H1 (cell line): ENCODE data around the gene ICE1. TPM values are rescaled to one million over a fixed set of nuclear protein-coding genes. Genes with fewer than 3 reads are reported as not detected.

ENCODE experiments used
- CTCF ChIA-PET: fragments of 300-600 bp; sonication (Branson Sonifier 250); formaldehyde crosslinking; loops from one replicate; lab custom pipeline; 2021; ENCODE audit not compliant: partially characterized antibody; lab: Charles Lee
- POLR2A ChIA-PET: fragments of 300-600 bp; sonication (Branson Sonifier 250); formaldehyde crosslinking; loops from one replicate; lab custom pipeline; 2021; ENCODE audit warnings: inconsistent platforms; ENCODE audit not compliant: partially characterized antibody; lab: Charles Lee
- DNase-seq, 2 experiments: peaks; one replicate each; pipeline versions ENCODE4 v3.0.0 to v3.0.0-alpha.2; 2010 to 2022; ENCODE audit warnings: low spot score in 2 of 2, low read depth in 1 of 2, mixed read lengths in 1 of 2
- FAIRE-seq: peaks from 2 replicates; lab custom pipeline; 2011; peaks lifted over from hg19 to GRCh38; lab: Jason Lieb, UNC
- H2AFZ ChIP-seq: 2 replicates; pipeline ENCODE4 v1.8.1; 2012; ENCODE audit warnings: low read length, inconsistent platforms
- H2AK5ac ChIP-seq: 2 replicates; pipeline ENCODE4 v1.6.1; 2013; ENCODE audit warnings: low read depth, low read length
- H2BK120ac ChIP-seq: replicated peaks from 2 replicates; pipeline ENCODE3; 2013; ENCODE audit warnings: low read depth, low read length, inconsistent platforms
- H2BK12ac ChIP-seq: 2 replicates; pipeline ENCODE4 v1.6.1; 2013; ENCODE audit warnings: low read depth, low read length
- H2BK15ac ChIP-seq: 2 replicates; pipeline ENCODE4 v1.6.1; 2013; ENCODE audit warnings: low read length
- H2BK20ac ChIP-seq: 2 replicates; pipeline ENCODE4 v1.6.1; 2013; ENCODE audit warnings: low read length
- H2BK5ac ChIP-seq: 2 replicates; pipeline ENCODE4 v1.6.1; 2013; ENCODE audit warnings: low read depth, low read length
- H3K14ac ChIP-seq: 2 replicates; pipeline ENCODE4 v1.6.1; 2013; ENCODE audit warnings: inconsistent platforms; ENCODE audit not compliant: insufficient read length
- H3K18ac ChIP-seq: 2 replicates; pipeline ENCODE4 v1.6.1; 2013; ENCODE audit warnings: low read length; ENCODE audit errors: extremely low read depth
- H3K23ac ChIP-seq: 2 replicates; pipeline ENCODE4 v1.6.1; 2013; ENCODE audit warnings: inconsistent platforms; ENCODE audit not compliant: insufficient read length
- H3K23me2 ChIP-seq: 2 replicates; pipeline ENCODE4 v1.6.1; 2013; ENCODE audit warnings: low read depth, low read length
- H3K27ac ChIP-seq: 2 replicates; pipeline ENCODE4 v1.6.1; 2011; ENCODE audit warnings: low read depth, low read length, inconsistent platforms
- H3K27me3 ChIP-seq, 4 experiments: replicated peaks in 1 of 4; 1 replicate in 1 of 4; 2 replicates in 3 of 4; pipeline versions ENCODE4 v1.6.1 to v1.8.1; 2011 to 2013; ENCODE audit warnings: low read length in 3 of 4, mild to moderate bottlenecking in 3 of 4, inconsistent platforms in 2 of 4, mixed read lengths in 2 of 4, moderate library complexity in 1 of 4; ENCODE audit not compliant: control insufficient read depth in 3 of 4, insufficient read depth in 3 of 4; ENCODE audit errors: extremely low read depth in 1 of 4
- H3K36me3 ChIP-seq, 4 experiments: 2 replicates each; pipeline versions ENCODE4 v1.6.1 to v1.8.1; 2011 to 2013; ENCODE audit warnings: mild to moderate bottlenecking in 4 of 4, low read length in 3 of 4, moderate library complexity in 2 of 4, control low read depth in 1 of 4, inconsistent platforms in 1 of 4; ENCODE audit not compliant: insufficient read depth in 4 of 4, control insufficient read depth in 2 of 4
- H3K4ac ChIP-seq: replicated peaks from 2 replicates; pipeline ENCODE3; 2013; ENCODE audit warnings: low read length, low read depth, mixed read lengths, inconsistent platforms; ENCODE audit not compliant: insufficient read length
- H3K4me1 ChIP-seq, 4 experiments: replicated peaks in 1 of 4; 1 replicate in 1 of 4; 2 replicates in 3 of 4; pipeline versions ENCODE4 v1.6.1 to v1.8.1; 2011 to 2013; ENCODE audit warnings: low read length in 3 of 4, inconsistent platforms in 2 of 4, mixed read lengths in 1 of 4; ENCODE audit not compliant: insufficient read depth in 4 of 4, control insufficient read depth in 3 of 4
- H3K4me2 ChIP-seq, 2 experiments: 2 replicates each; pipeline versions ENCODE4 v1.6.1 to v1.8.1; 2011 to 2013; ENCODE audit warnings: low read depth in 2 of 2, low read length in 2 of 2, control low read depth in 1 of 2, inconsistent platforms in 1 of 2, mild to moderate bottlenecking in 1 of 2; ENCODE audit not compliant: insufficient read depth in 1 of 2
- H3K4me3 ChIP-seq, 4 experiments: fragments of 200-600, 300-600 bp in 1 of 4; sonication (generic), shearing (Covaris generic), sonication (Bioruptor Twin) in 1 of 4; 2 replicates each; pipeline versions ENCODE4 v1.5.1 to v1.8.1; 2011 to 2016; ENCODE audit warnings: low read length in 4 of 4, low read depth in 3 of 4, control low read depth in 2 of 4, inconsistent platforms in 2 of 4, mild to moderate bottlenecking in 2 of 4, mixed read lengths in 1 of 4, moderate library complexity in 1 of 4; ENCODE audit not compliant: insufficient read depth in 2 of 4; ENCODE audit errors: extremely low read depth in 1 of 4
- H3K56ac ChIP-seq: replicated peaks from 2 replicates; pipeline ENCODE3; 2013; ENCODE audit warnings: low read depth, mild to moderate bottlenecking, mixed read lengths, low read length, inconsistent platforms; ENCODE audit not compliant: insufficient read length
- H3K79me1 ChIP-seq: 2 replicates; pipeline ENCODE4 v1.6.1; 2013; ENCODE audit warnings: low read depth, low read length, control low read depth
- H3K79me2 ChIP-seq, 2 experiments: 2 replicates each; pipeline versions ENCODE4 v1.6.1 to v1.8.1; 2012 to 2013; ENCODE audit warnings: low read length in 2 of 2, mild to moderate bottlenecking in 2 of 2, inconsistent platforms in 1 of 2; ENCODE audit not compliant: insufficient read depth in 2 of 2, control insufficient read depth in 1 of 2
- H3K9ac ChIP-seq, 4 experiments: replicated peaks in 1 of 4; 1 replicate in 1 of 4; 2 replicates in 3 of 4; pipeline versions ENCODE4 v1.6.1 to v1.8.1; 2011 to 2013; ENCODE audit warnings: low read depth in 3 of 4, low read length in 3 of 4, control low read depth in 2 of 4, mild to moderate bottlenecking in 2 of 4, moderate library complexity in 2 of 4, inconsistent platforms in 1 of 4; ENCODE audit errors: extremely low read depth in 1 of 4
- H3K9me3 ChIP-seq, 2 experiments: 2 replicates each; pipeline versions ENCODE4 v1.6.1 to v1.8.1; 2012 to 2013; ENCODE audit warnings: mild to moderate bottlenecking in 2 of 2, moderate library complexity in 2 of 2, control low read depth in 1 of 2, inconsistent platforms in 1 of 2, low read depth in 1 of 2, low read length in 1 of 2, mixed read lengths in 1 of 2; ENCODE audit not compliant: insufficient read depth in 2 of 2
- H4K20me1 ChIP-seq, 2 experiments: replicated peaks in 1 of 2; 2 replicates each; pipeline versions ENCODE3 to v1.8.1; 2011 to 2013; ENCODE audit warnings: inconsistent platforms in 2 of 2, low read length in 2 of 2, mild to moderate bottlenecking in 1 of 2; ENCODE audit not compliant: insufficient read depth in 2 of 2, control insufficient read depth in 1 of 2
- H4K5ac ChIP-seq: 2 replicates; pipeline ENCODE4 v1.6.1; 2013; ENCODE audit warnings: low read length, low read depth, mixed read lengths, inconsistent platforms; ENCODE audit not compliant: insufficient read length
- H4K8ac ChIP-seq: 2 replicates; pipeline ENCODE4 v1.8.0; 2013; ENCODE audit warnings: mild to moderate bottlenecking, moderate library complexity, low read length, inconsistent platforms; ENCODE audit not compliant: insufficient read depth; ENCODE audit errors: extremely low read depth
- H4K91ac ChIP-seq: replicated peaks from 2 replicates; pipeline ENCODE3; 2013; ENCODE audit warnings: low read length, mixed read lengths, inconsistent platforms; ENCODE audit not compliant: insufficient read length
- BCL11A ChIP-seq, 2 experiments: IDR thresholded peaks; one replicate each; pipeline ENCODE4 v1.6.1; 2011; ENCODE audit warnings: low read depth in 2 of 2, low read length in 2 of 2, mild to moderate bottlenecking in 2 of 2
- CHD2 ChIP-seq: IDR thresholded peaks from 2 replicates; pipeline ENCODE4 v1.6.1; 2012; ENCODE audit warnings: low read length, improper control_type of control experiment
- HDAC6 ChIP-seq: IDR thresholded peaks from one replicate; pipeline ENCODE4 v1.7.1; 2012; ENCODE audit warnings: low read depth, mild to moderate bottlenecking, inconsistent platforms, low read length, moderate library complexity
- POLR2A ChIP-seq, 2 experiments: IDR thresholded peaks; 1 replicate in 1 of 2; 2 replicates in 1 of 2; pipeline ENCODE4 v1.6.1; 2011; ENCODE audit warnings: low read depth in 2 of 2, low read length in 2 of 2, mild to moderate bottlenecking in 2 of 2; ENCODE audit errors: control extremely low read depth in 1 of 2
- RAD21 ChIP-seq, 2 experiments: IDR thresholded peaks in 1 of 2; conservative IDR thresholded peaks in 1 of 2; 2 replicates each; pipeline ENCODE4 v1.6.1; 2011; ENCODE audit warnings: low read depth in 2 of 2, low read length in 2 of 2, improper control_type of control experiment in 1 of 2, inconsistent platforms in 1 of 2, mild to moderate bottlenecking in 1 of 2, moderate library complexity in 1 of 2
- RXRA ChIP-seq: IDR thresholded peaks from 2 replicates; pipeline ENCODE4 v1.6.1; 2011; ENCODE audit warnings: low read depth, mild to moderate bottlenecking, low read length, moderate library complexity; ENCODE audit not compliant: insufficient read depth
- SP4 ChIP-seq: IDR thresholded peaks from 2 replicates; pipeline ENCODE4 v1.6.1; 2012; ENCODE audit warnings: low read length, inconsistent platforms
- SUZ12 ChIP-seq: fragments of 200-600 bp; sonication (generic); IDR thresholded peaks from 2 replicates; pipeline ENCODE4 v1.6.1; 2012; ENCODE audit warnings: mild to moderate bottlenecking, inconsistent platforms, low read length, moderate library complexity, mixed read lengths
- WGBS, 2 experiments: shearing (Covaris generic) in 1 of 2; methylation state at CpG; one replicate each; pipeline versions ENCODE4 v1.1.6 to v1.1.7; 2013 to 2015; ENCODE audit warnings: low lambda C conversion rate in 2 of 2, mixed read lengths in 2 of 2, inconsistent platforms in 1 of 2, low coverage in 1 of 2, missing lambda C conversion rate in 1 of 2; ENCODE audit not compliant: insufficient replicate concordance in 2 of 2, insufficient coverage in 1 of 2, insufficient read length in 1 of 2; ENCODE audit errors: extremely low coverage in 1 of 2, missing lambda C conversion rate in 1 of 2; 5-methylcytosine and 5-hydroxymethylcytosine counted together
- polyA plus RNA-seq, 7 experiments: library from polyadenylated mRNA; depleted of rRNA in 3 of 7; stranded (reverse) in 5 of 7; unstranded in 2 of 7; fragments of >200 nt in 5 of 7; fragments of 200-250 nt in 2 of 7; gene quantifications; 1 replicate in 5 of 7; 2 replicates in 1 of 7; 4 replicates in 1 of 7; pipeline versions ENCODE4 v1.2.1 to v1.2.3, GENCODE V29; 2011 to 2013; ENCODE audit warnings: missing spikeins in 2 of 7, mixed read lengths in 2 of 7
- total RNA-seq: library from RNA; stranded (reverse); fragmentation: NEBNext Ultra II Directional; extraction: Animal tissue kit (Norgen Biotek cat#: 25700); gene quantifications from 2 replicates; pipeline ENCODE4 v1.2.1, GENCODE V29; 2021
- TF ChIP-seq, protein P1 (sequence below), 3 experiments: IDR thresholded peaks; 1 replicate in 2 of 3; 2 replicates in 1 of 3; pipeline versions ENCODE4 v1.5.1 to v1.6.1; 2011; ENCODE audit warnings: low read length in 3 of 3, mild to moderate bottlenecking in 3 of 3, inconsistent platforms in 2 of 3, low read depth in 1 of 3, moderate library complexity in 1 of 3; ENCODE audit not compliant: insufficient read depth in 1 of 3; ENCODE audit errors: control extremely low read depth in 1 of 3
- TF ChIP-seq, protein P2 (sequence below): IDR thresholded peaks from 2 replicates; pipeline ENCODE4 v1.6.1; 2011; ENCODE audit warnings: low read length, improper control_type of control experiment

Gene ICE1
- total and polyA plus RNA-seq, 2 of the 8 experiments (the other 6 are each of a cell fraction or from before 2014, with no cell fraction given), result 11.8 to 53.9 TPM

DNA sequence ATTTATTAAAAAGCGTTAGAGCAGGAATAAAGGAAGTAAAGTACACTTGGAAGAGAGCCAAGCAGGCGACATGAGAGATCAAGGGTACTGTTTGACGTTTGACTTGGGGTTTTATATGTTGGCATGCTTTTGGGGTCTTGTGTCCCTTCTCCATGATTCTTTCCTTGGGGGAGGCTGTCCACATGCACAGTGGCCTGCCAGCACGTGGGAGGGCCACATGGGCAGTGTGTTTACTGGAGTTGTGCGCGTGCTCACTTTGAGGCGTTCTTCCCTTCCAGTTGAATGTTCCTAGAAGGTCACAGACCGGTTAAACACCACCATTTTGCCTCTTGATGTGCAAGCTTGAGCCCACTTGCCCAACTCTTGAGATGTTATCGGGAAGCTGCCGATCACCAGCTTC is 49.5 kb upstream of the ICE1 start:
- WGBS, 2 experiments, result 94% methylated on average over 10 of the region's 10 CpGs; no CpG with 5 or more reads in 1 of the 2 experiments
- Histone ChIP-seq H3K9ac (no peak overlapping the region), H2BK20ac (no peak overlapping the region), H4K20me1 (no peaks in the 10 kb centered on the region), H3K56ac (no peak overlapping the region), H3K27me3 (no peaks in the 10 kb centered on the region), H4K91ac (no peak overlapping the region), H3K14ac (no peak overlapping the region), H2BK5ac (no peak overlapping the region), H3K23me2 (no peaks in the 10 kb centered on the region), H4K8ac (no peak overlapping the region), H3K27ac (no peak overlapping the region), H2BK120ac (no peak overlapping the region), H4K5ac (no peak overlapping the region), H2AK5ac (no peak overlapping the region), H3K9me3 (peaks cover 0 to 7% of the 10 kb centered on the region in 2 experiments; a peak in 1 of 4 replicates), H2BK15ac (no peak overlapping the region), H3K79me2 (no peaks in the 10 kb centered on the region), H3K4me1 (peaks cover 0 to 4% (median 1%) of the 10 kb centered on the region in 4 experiments; a peak in 2 of 7 replicates), H3K23ac (no peak overlapping the region), H3K79me1 (no peaks in the 10 kb centered on the region), H3K18ac (no peak overlapping the region), H3K4me2 (no peak overlapping the region), H3K4me3 (no peak overlapping the region), H2AFZ (no peak overlapping the region), H3K36me3 (no peaks in the 10 kb centered on the region), H3K4ac (no peak overlapping the region), H2BK12ac (no peak overlapping the region)
- ChIA-PET CTCF (interaction anchor here (1.4 kb wide), 1 partner anchor 80 kb away, joined by 3 read pairs; no protein-coding TSS in a partner anchor), POLR2A (no interaction called here)
- FAIRE-seq (no peak), DNase-seq (no peak)
- TF ChIP-seq, protein P1, sequence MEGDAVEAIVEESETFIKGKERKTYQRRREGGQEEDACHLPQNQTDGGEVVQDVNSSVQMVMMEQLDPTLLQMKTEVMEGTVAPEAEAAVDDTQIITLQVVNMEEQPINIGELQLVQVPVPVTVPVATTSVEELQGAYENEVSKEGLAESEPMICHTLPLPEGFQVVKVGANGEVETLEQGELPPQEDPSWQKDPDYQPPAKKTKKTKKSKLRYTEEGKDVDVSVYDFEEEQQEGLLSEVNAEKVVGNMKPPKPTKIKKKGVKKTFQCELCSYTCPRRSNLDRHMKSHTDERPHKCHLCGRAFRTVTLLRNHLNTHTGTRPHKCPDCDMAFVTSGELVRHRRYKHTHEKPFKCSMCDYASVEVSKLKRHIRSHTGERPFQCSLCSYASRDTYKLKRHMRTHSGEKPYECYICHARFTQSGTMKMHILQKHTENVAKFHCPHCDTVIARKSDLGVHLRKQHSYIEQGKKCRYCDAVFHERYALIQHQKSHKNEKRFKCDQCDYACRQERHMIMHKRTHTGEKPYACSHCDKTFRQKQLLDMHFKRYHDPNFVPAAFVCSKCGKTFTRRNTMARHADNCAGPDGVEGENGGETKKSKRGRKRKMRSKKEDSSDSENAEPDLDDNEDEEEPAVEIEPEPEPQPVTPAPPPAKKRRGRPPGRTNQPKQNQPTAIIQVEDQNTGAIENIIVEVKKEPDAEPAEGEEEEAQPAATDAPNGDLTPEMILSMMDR (IDR thresholded peaks at IDR 0.05; ENCODE audit: control extremely low read depth in 1 of 3, insufficient read depth in 1 of 3, low read depth in 1 of 3, low read length in 3 of 3), result no peak
- no peak for TF ChIP-seq SP4
- TF ChIP-seq, protein P2, sequence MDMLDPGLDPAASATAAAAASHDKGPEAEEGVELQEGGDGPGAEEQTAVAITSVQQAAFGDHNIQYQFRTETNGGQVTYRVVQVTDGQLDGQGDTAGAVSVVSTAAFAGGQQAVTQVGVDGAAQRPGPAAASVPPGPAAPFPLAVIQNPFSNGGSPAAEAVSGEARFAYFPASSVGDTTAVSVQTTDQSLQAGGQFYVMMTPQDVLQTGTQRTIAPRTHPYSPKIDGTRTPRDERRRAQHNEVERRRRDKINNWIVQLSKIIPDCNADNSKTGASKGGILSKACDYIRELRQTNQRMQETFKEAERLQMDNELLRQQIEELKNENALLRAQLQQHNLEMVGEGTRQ, result no peak
- TF ChIP-seq RXRA, result no peak
- TF ChIP-seq CHD2, result no peak
- TF ChIP-seq BCL11A (IDR thresholded peaks at IDR 0.05; ENCODE audit: low read depth in 2 of 2, low read length in 2 of 2), result no peak
- TF ChIP-seq RAD21 (IDR thresholded peaks at IDR 0.05 in 1 of 2, conservative IDR thresholded peaks at IDR 0.05 in 1 of 2; ENCODE audit: low read depth in 2 of 2, low read length in 2 of 2), result no peak
- TF ChIP-seq POLR2A (IDR thresholded peaks at IDR 0.05; ENCODE audit: control extremely low read depth in 1 of 2, low read depth in 2 of 2, low read length in 2 of 2), result no peak
- TF ChIP-seq HDAC6, result no peak
- no peak for TF ChIP-seq SUZ12
